B cell (primary cell): ENCODE data around the gene TFE3.

Experiments used
- CTCF ChIP-seq: fragments of 200-600 bp; IDR thresholded peaks from one replicate; pipeline ENCODE4 v1.8.0; 2022; ENCODE audit warnings: antibody characterized with exemption, mild to moderate bottlenecking
- EZH2 ChIP-seq: IDR thresholded peaks from 2 replicates; pipeline ENCODE4 v1.6.1; 2012; ENCODE audit warnings: borderline replicate concordance, low read depth, mild to moderate bottlenecking, moderate library complexity, low read length; ENCODE audit not compliant: insufficient read depth, poor library complexity, severe bottlenecking

GRCh38 chrX:48997455-48997854 lies 45.7 kb downstream of the TFE3 start:
- TF ChIP-seq CTCF (no peak), EZH2 (no peak)
